Measurements from ENCODE around the gene SPEM1. TPM values are rescaled to one million over a fixed set of nuclear protein-coding genes. Genes with fewer than 3 reads are reported as not detected.

SPEM1 gene, protein sequence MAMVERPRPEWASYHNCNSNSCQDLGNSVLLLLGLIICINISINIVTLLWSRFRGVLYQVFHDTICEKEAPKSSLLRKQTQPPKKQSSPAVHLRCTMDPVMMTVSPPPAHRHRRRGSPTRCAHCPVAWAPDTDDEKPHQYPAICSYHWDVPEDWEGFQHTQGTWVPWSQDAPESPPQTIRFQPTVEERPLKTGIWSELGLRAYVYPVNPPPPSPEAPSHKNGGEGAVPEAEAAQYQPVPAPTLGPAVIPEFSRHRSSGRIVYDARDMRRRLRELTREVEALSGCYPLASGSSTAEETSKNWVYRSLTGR
- not detected for total RNA-seq

DNA sequence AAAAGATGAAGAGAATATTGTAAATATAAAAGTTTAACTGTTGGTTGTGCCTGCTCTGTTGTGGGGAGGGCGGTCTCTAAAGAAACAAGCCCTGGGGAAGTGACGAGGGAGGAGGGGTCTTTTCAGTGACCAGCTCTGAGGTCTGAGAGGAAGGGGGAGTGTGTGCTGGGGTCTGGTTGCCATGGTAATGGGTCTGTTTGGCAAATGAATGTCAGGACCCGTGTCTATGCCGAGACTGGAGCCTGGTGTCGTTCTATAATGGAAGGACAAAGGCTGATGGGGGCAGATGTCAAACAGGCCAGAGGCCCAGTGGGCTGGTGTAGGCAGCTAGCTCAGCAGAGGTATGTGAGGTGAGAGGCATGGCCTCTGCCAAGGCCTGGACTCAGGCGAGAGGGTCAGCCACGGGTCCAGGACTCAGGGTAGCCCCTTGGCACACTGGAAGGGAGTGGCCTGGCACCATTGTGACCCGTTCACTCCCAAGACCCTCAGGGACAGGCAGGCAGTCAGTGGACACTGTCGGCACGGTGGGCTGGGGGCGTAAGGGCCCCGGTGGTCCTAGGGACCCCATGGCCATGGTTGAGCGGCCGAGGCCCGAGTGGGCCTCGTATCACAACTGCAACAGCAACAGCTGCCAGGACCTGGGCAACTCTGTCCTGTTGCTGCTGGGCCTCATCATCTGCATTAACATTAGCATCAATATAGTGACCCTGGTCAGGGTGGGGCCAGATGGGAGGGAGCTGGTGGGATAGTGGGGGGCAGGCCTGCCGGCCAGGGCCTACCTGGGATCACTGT, at the start of gene SPEM1:
SPEM1 (plus strand) TSS at position 506 of the 792 bp plus-strand sequence; CDS start at position 567, 61 bp downstream.

DNA sequence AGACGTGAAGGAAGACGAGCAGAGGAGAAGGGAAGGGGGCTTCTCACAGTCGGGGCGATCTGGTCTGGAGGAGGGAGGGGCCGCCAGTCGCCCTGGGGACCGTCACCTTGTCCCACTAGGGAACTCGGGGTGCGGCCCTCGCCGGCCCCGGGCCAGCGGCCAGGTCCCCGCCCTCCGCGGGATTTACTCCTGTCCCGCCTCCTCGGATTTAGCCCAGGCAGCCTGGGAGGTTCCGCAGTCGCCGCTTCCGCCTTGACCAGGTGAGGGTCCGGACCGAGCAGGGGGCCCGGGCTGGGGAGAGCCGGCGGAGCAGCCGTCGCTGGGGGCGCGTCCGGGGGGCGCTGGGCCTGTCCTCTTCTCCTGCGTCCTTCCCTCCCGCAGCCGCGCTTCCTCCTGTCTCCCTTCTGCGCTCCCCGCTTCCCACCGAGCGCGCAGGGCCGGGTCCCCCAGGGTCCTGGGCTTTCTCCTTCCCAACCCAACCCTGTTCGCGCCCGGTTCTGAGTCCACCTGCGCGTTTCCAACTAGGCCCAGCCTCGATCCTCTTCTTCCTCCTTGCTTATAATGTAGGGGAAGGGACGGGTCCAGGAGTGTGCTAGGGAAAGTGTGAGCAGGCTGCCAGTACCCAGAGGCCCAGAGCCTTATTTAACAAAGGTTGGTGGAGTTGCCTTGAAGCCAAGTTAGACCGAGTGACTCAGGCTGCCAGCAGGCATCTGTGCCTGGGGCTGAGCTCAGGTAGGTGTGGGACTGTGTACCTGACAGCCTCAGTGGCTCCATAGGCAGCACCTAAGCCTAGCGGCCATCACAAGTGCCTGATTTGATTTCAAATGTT, 39.1 kb upstream of the SPEM1 start, which contains the start of gene TNK1:
TNK1 (plus strand) TSS at position 235 of the 829 bp plus-strand sequence. CDS start 1,838 bp downstream, outside the sequence.

DNA sequence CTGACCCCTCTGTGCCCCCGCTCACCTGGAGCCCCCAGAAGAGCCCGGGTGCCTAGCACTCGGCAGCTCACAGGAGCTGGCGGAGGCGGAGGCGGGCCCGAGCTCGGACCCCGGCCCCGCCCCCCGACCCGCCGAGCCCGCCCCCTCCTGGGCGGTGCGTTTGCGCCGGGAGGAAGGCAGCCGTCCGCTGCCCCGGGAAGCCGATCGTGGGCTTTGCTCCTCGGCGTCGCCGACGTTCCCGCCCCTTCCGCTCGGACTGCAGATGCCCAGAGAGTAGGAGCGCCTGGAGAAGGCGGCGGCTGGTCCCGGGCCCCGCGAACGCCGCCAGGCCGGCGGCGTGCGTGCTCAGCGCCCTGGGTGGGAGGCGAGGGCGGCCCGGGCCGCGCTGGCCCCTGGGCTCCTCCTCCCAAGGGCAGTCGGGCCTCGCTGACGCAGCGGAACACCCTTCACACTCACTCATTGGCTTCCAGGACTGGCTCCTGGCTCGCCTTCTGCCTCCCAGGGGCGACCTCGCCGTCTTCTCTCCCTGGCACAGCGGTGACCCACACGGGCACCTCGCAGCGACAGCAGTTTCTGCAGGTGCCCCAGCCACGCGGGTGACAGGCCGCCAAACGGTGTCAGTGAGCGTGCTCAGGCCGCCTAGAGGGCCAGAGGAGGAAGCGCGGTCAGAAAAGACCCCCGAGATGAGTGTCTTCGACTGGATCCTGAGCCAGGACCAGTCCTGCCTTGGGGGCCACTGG, 25.5 kb upstream of the SPEM1 start, which contains the start of gene PLSCR3:
PLSCR3 (minus strand) TSS at position 74 of the 740 bp plus-strand sequence. CDS start 415 bp downstream, outside the sequence.

GRCh38 chr17:7403977-7404736, 16.0 kb upstream of the SPEM1 start, which contains the start of gene TMEM256:
TMEM256 (minus strand) TSS chr17:7404097; CDS start chr17:7404084, 13 bp downstream.

GRCh38 chr17:7407485-7408251, 12.5 kb upstream of the SPEM1 start, which contains the start of gene NLGN2:
NLGN2 (plus strand) TSS chr17:7407845; CDS start chr17:7408256, 411 bp downstream.

GRCh38 chr17:7425316-7425715, 5.2 kb downstream of the SPEM1 start, which contains the start of gene SPEM2:
SPEM2 (plus strand) TSS chr17:7425616; CDS start chr17:7425689, 73 bp downstream.

DNA sequence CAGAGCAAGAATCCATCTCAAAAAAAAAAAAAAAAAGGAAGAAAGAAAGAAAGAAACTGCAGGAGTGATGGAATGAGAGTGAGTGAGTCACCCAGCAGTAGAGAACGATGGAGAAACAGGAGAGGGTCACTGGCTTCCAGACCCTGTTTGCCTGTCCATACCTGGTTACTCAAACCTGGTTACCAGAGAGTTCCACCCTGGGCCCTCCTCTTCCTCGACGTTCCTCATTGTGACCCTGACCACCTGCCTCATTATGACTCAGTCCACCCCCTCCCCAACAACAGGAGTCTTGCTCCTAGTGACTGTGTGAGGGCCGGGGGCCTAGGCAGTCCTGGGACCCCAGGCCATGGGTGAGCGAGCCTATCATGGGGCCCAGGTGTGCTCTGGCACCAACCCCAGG, 8.4 kb downstream of the SPEM1 start, which contains the start of gene SPEM3:
SPEM3 (plus strand) TSS at position 301 of the 400 bp plus-strand sequence; CDS start at position 347, 46 bp downstream.

DNA sequence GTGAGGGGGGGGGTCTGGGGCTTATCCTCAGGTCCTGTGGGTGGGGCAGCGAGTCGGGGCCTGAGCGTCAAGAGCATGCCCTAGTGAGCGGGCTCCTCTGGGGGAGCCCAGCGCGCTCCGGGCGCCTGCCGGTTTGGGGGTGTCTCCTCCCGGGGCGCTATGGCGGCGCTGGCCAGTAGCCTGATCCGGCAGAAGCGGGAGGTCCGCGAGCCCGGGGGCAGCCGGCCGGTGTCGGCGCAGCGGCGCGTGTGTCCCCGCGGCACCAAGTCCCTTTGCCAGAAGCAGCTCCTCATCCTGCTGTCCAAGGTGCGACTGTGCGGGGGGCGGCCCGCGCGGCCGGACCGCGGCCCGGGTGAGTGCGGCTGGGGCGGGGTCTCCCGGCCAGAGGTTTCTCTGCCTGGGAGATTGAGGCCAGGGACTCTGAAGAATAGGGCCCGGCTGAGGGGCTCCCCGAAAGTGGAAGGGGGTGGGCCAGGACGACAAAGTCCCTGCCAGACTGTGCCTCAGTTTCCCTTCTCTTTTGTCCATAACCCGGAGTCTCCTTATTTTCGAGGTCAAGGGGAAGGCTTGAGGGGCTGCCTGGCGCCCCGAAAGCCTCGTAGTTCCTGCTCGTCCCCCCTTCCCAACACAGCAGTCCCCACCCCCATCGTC, 19.5 kb downstream of the SPEM1 start, which contains the start of gene FGF11:
FGF11 (plus strand) TSS at position 51 of the 651 bp plus-strand sequence; CDS start at position 160, 109 bp downstream.

DNA sequence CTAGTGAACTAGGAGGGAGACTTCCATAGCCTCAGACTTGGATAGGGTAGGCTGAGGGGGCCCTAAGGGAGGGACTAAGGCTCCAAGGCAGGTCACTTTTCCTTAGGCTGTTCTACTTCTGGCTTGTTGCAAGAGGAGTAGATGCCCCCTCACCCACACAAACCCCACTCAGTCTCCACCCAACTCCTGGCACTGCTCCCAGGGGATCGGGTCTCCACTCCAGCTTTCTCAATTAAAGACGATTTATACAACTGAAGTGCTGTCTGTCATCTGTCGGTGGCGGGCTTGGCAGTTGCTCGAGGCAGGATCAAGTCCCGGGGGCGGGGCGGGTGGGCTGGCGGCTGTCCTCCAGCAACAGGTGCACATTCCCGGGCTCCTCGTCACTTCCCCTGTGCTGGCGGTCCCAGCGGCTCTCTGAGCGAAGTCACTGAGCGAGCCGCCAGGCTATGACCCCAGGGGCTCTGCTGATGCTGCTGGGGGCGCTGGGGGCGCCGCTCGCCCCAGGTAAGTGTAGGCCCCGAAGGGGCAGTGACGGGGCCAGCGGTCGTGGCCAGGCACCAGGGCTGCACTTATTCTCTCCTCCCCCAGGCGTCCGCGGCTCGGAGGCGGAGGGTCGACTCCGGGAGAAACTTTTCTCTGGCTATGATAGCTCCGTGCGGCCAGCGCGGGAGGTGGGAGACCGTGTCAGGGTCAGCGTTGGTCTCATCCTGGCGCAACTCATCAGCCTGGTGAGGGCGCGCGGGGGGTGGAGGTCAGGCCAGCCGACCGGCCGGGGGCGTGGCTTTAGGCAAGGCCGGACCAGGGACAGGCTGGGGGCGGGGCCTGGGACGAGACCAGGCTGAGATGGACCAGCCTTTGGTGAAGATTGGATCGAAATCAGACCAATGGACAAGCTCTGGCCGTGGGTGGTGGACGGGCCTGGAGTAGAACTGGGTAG, 24.8 kb downstream of the SPEM1 start, which contains the start of gene CHRNB1:
CHRNB1 (plus strand) TSS at position 380 of the 937 bp plus-strand sequence; CDS start at position 447, 67 bp downstream.

Other genes with a start within 250 kb of the SPEM1 start
- 12.5 TPM for gene ASGR1, start 241.0 kb upstream of the SPEM1 start, total RNA-seq
- 155 TPM for gene DLG4, start 200.5 kb upstream of the SPEM1 start, total RNA-seq
- gene ACADVL, start 200.4 kb upstream of the SPEM1 start, total RNA-seq, result 147 TPM
- 81.4 TPM for gene DVL2, start 185.8 kb upstream of the SPEM1 start, total RNA-seq
- 25.7 TPM for gene PHF23, start 180.9 kb upstream of the SPEM1 start, total RNA-seq
- 103 TPM for gene GABARAP, start 177.9 kb upstream of the SPEM1 start, total RNA-seq
- gene CTDNEP1, start 168.6 kb upstream of the SPEM1 start, total RNA-seq, result 34.1 TPM
- 26.6 TPM for gene ELP5, start 168.1 kb upstream of the SPEM1 start, total RNA-seq
- gene CLDN7, start 157.8 kb upstream of the SPEM1 start, total RNA-seq, result not detected
- not detected for gene SLC2A4, start 138.6 kb upstream of the SPEM1 start, total RNA-seq
- 2.5 TPM for gene YBX2, start 125.7 kb upstream of the SPEM1 start, total RNA-seq
- 132 TPM for gene EIF5A, start 112.7 kb upstream of the SPEM1 start, total RNA-seq
- 59.8 TPM for gene GPS2, start 105.0 kb upstream of the SPEM1 start, total RNA-seq
- 61.0 TPM for gene NEURL4, start 91.0 kb upstream of the SPEM1 start, total RNA-seq
- gene ACAP1, start 83.8 kb upstream of the SPEM1 start, total RNA-seq, result not detected
- gene KCTD11, start 68.2 kb upstream of the SPEM1 start, total RNA-seq, result 2.5 TPM
- gene TMEM95, start 65.2 kb upstream of the SPEM1 start, total RNA-seq, result not detected
- 1.3 TPM for gene TNK1, start 39.2 kb upstream of the SPEM1 start, total RNA-seq
- 29.7 TPM for gene PLSCR3, start 25.8 kb upstream of the SPEM1 start, total RNA-seq
- gene TMEM256, start 16.2 kb upstream of the SPEM1 start, total RNA-seq, result 42.9 TPM
- 22.8 TPM for gene NLGN2, start 12.5 kb upstream of the SPEM1 start, total RNA-seq
- gene SPEM2, start 5.3 kb downstream of the SPEM1 start, total RNA-seq, result not detected
- gene SPEM3, start 8.5 kb downstream of the SPEM1 start, total RNA-seq, result not detected
- 1.9 TPM for gene TMEM102, start 15.1 kb downstream of the SPEM1 start, total RNA-seq
- gene FGF11, start 19.2 kb downstream of the SPEM1 start, total RNA-seq, result 13.1 TPM
- gene CHRNB1, start 24.7 kb downstream of the SPEM1 start, total RNA-seq, result 15.3 TPM
- gene ZBTB4, start 59.3 kb downstream of the SPEM1 start, total RNA-seq, result 20.0 TPM
- not detected for gene SLC35G6, start 61.1 kb downstream of the SPEM1 start, total RNA-seq
- 106 TPM for gene POLR2A, start 64.0 kb downstream of the SPEM1 start, total RNA-seq
- 6.6 TPM for gene TNFSF12, start 128.7 kb downstream of the SPEM1 start, total RNA-seq
- 0.94 TPM for gene TNFSF13, start 138.4 kb downstream of the SPEM1 start, total RNA-seq
- 67.6 TPM for gene SENP3, start 141.6 kb downstream of the SPEM1 start, total RNA-seq
- 1.6 TPM for gene CD68, start 159.3 kb downstream of the SPEM1 start, total RNA-seq
- 36.6 TPM for gene MPDU1, start 163.5 kb downstream of the SPEM1 start, total RNA-seq
- gene SOX15, start 169.8 kb downstream of the SPEM1 start, total RNA-seq, result 1.6 TPM
- gene FXR2, start 194.6 kb downstream of the SPEM1 start, total RNA-seq, result 52.9 TPM
- gene SAT2, start 207.5 kb downstream of the SPEM1 start, total RNA-seq, result 32.2 TPM
- gene SHBG, start 209.8 kb downstream of the SPEM1 start, total RNA-seq, result not detected
- gene ATP1B2, start 230.6 kb downstream of the SPEM1 start, total RNA-seq, result 16.6 TPM

Data from parietal lobe (tissue), 1 donor.